ENCODE results near the gene SYPL1. TPM values are rescaled to one million over a fixed set of nuclear protein-coding genes. Genes with fewer than 3 reads are reported as not detected.

The SYPL1 gene
- total and polyA plus RNA-seq, 2 donors (not counting 1 experiment from before 2014, with no cell fraction given), result 58.5 to 130 TPM

GRCh38 chr7:106140406-106141173, 28.5 kb upstream of the SYPL1 start:
- Mint-ChIP-seq H3K27ac (no peak overlapping the region), H3K27me3 (no peaks in the 10 kb centered on the region), H3K9me3 (ENCODE audit: insufficient read depth) (peaks cover 3% of the 10 kb centered on the region), H3K4me3 (no peak overlapping the region), H3K4me1 (peaks cover 12% of the 10 kb centered on the region)
- H3K79me2 ChIP-seq (ENCODE audit: control insufficient read depth, insufficient read depth, low read length), result no peaks in the 10 kb centered on the region
- H2AFZ ChIP-seq (ENCODE audit: insufficient read depth, low read depth, low read length, poor library complexity, severe bottlenecking), result no peak overlapping the region
- H3K36me3 ChIP-seq (replicated peaks in 1 of 2; ENCODE audit: control extremely low read depth in 1 of 2, control insufficient read depth in 1 of 2, extremely low read depth in 1 of 2, insufficient read depth in 2 of 2, low read length in 1 of 2), result no peaks in the 10 kb centered on the region
- H4K20me1 ChIP-seq (ENCODE audit: control insufficient read depth, insufficient read depth, low read length, poor library complexity, severe bottlenecking), result no peaks in the 10 kb centered on the region
- H3K27me3 ChIP-seq (replicated peaks in 1 of 4; ENCODE audit: control extremely low read depth in 1 of 4, control insufficient read depth in 3 of 4, insufficient read depth in 4 of 4, low read length in 3 of 4), result no peaks in the 10 kb centered on the region
- no peaks in the 10 kb centered on the region for H3K9me3 ChIP-seq (ENCODE audit: control extremely low read depth in 1 of 3, control insufficient read depth in 2 of 3, insufficient read depth in 1 of 3, low read length in 2 of 3)
- H3K4me3 ChIP-seq (ENCODE audit: control extremely low read depth in 1 of 5, extremely low read depth in 1 of 5, insufficient read depth in 1 of 5, low read depth in 2 of 5, low read length in 4 of 5), result no peak overlapping the region
- no peak for ATAC-seq (ENCODE audit: low read depth)
- H3K4me1 ChIP-seq (ENCODE audit: control insufficient read depth in 2 of 2, insufficient read depth in 2 of 2, low read length in 2 of 2), result peaks cover 0 to 3% of the 10 kb centered on the region in 2 donors
- DNase-seq, result no peak
- no peak overlapping the region for H3K27ac ChIP-seq (ENCODE audit: low read length in 2 of 2)
- POLR2A ChIA-PET, result no interaction called here
- TF ChIP-seq, protein P1, sequence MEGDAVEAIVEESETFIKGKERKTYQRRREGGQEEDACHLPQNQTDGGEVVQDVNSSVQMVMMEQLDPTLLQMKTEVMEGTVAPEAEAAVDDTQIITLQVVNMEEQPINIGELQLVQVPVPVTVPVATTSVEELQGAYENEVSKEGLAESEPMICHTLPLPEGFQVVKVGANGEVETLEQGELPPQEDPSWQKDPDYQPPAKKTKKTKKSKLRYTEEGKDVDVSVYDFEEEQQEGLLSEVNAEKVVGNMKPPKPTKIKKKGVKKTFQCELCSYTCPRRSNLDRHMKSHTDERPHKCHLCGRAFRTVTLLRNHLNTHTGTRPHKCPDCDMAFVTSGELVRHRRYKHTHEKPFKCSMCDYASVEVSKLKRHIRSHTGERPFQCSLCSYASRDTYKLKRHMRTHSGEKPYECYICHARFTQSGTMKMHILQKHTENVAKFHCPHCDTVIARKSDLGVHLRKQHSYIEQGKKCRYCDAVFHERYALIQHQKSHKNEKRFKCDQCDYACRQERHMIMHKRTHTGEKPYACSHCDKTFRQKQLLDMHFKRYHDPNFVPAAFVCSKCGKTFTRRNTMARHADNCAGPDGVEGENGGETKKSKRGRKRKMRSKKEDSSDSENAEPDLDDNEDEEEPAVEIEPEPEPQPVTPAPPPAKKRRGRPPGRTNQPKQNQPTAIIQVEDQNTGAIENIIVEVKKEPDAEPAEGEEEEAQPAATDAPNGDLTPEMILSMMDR (IDR thresholded peaks at IDR 0.05), result no peak
- TF ChIP-seq EZH2 (IDR thresholded peaks at IDR 0.05; ENCODE audit: borderline replicate concordance, insufficient read depth, low read depth, low read length, poor library complexity, severe bottlenecking), result no peak
- CTCF ChIA-PET, result no interaction called here
- no peak overlapping the region for H3K9ac ChIP-seq (ENCODE audit: low read length)
- H3K4me2 ChIP-seq (replicated peaks; ENCODE audit: low read depth, low read length, poor library complexity, severe bottlenecking), result no peak overlapping the region
- WGBS (ENCODE audit: insufficient coverage), result 94% methylated on average over 6 of the region's 7 CpGs
- intact Hi-C loops (cut with micrococcal nuclease), result no loop called here

Data from B cell (primary cell).